ENCODE data around the gene C11orf97. TPM values are rescaled to one million over a fixed set of nuclear protein-coding genes. Genes with fewer than 3 reads are reported as not detected.

C11orf97 gene
- total and polyA plus RNA-seq, 9 of the 15 experiments (the other 6 are each of a cell fraction or from before 2014, with no cell fraction given), result not detected

GRCh38 chr11:94493281-94494125, 18.8 kb upstream of the C11orf97 start, which contains the start of the genes ANKRD49 and MRE11 (continued):
- no peak for TF ChIP-seq ZNF444 (CRISPR knock-in tag; IDR thresholded peaks at IDR 0.05)
- TF ChIP-seq CEBPZ (IDR thresholded peaks at IDR 0.05; ENCODE audit: borderline replicate concordance, low read depth, low read length), result no peak
- TF ChIP-seq MTA1 (IDR thresholded peaks at IDR 0.05; ENCODE audit: borderline replicate concordance), result no peak
- no peak for TF ChIP-seq ZNF347 (CRISPR knock-in tag; IDR thresholded peaks at IDR 0.05; ENCODE audit: low read depth)
- TF ChIP-seq ZNF217 (CRISPR knock-in tag; IDR thresholded peaks at IDR 0.05), result no peak
- 0 out of 2 replicates have a peak, but pooled peaks have one; percentile 18 for TF ChIP-seq FOXM1 (IDR thresholded peaks at IDR 0.05; ENCODE audit: low read depth)
- TF ChIP-seq FOXM1 (CRISPR knock-in tag; IDR thresholded peaks at IDR 0.05; ENCODE audit: low read depth), result peak; percentile 63; the same call in 1 of the 2 replicates
- TF ChIP-seq ZNF282 (CRISPR knock-in tag; IDR thresholded peaks at IDR 0.05), result no peak
- TF ChIP-seq JUNB (CRISPR knock-in tag; conservative IDR thresholded peaks at IDR 0.05), result no peak
- TF ChIP-seq TARDBP (IDR thresholded peaks at IDR 0.05), result no peak
- no peak for TF ChIP-seq JUN (IDR thresholded peaks at IDR 0.05; ENCODE audit: borderline replicate concordance, low read depth, low read length)
- TF ChIP-seq JUN (CRISPR knock-in tag; IDR thresholded peaks at IDR 0.05; ENCODE audit: borderline replicate concordance), result no peak; the same call in 1 of the 2 replicates
- no peak for TF ChIP-seq TFAM (CRISPR knock-in tag; conservative IDR thresholded peaks at IDR 0.05)
- TF ChIP-seq ZNF445 (CRISPR knock-in tag; IDR thresholded peaks at IDR 0.05; ENCODE audit: low read depth), result no peak
- TF ChIP-seq, protein P1, sequence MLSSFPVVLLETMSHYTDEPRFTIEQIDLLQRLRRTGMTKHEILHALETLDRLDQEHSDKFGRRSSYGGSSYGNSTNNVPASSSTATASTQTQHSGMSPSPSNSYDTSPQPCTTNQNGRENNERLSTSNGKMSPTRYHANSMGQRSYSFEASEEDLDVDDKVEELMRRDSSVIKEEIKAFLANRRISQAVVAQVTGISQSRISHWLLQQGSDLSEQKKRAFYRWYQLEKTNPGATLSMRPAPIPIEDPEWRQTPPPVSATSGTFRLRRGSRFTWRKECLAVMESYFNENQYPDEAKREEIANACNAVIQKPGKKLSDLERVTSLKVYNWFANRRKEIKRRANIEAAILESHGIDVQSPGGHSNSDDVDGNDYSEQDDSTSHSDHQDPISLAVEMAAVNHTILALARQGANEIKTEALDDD (IDR thresholded peaks at IDR 0.05), result no peak
- TF ChIP-seq GATAD2A (IDR thresholded peaks at IDR 0.05), result no peak
- no peak for TF ChIP-seq RFX1 (IDR thresholded peaks at IDR 0.05)
- no peak for TF ChIP-seq NELFE (IDR thresholded peaks at IDR 0.05; ENCODE audit: insufficient read depth, insufficient read length)
- peak; percentile 81 to 85 for TF ChIP-seq NRF1 (conservative IDR thresholded peaks at IDR 0.05 in 1 of 2, IDR thresholded peaks at IDR 0.05 in 1 of 2)
- peak; percentile 62 to 86 for TF ChIP-seq FOXK2 (conservative IDR thresholded peaks at IDR 0.05 in 1 of 2, IDR thresholded peaks at IDR 0.05 in 1 of 2; ENCODE audit: low read depth in 2 of 2)
- 0 out of 2 replicates have a peak, but pooled peaks have one; percentile 72 for TF ChIP-seq ZNF12 (CRISPR knock-in tag; IDR thresholded peaks at IDR 0.05)
- TF ChIP-seq ARHGAP35 (IDR thresholded peaks at IDR 0.05; ENCODE audit: partially characterized antibody), result no peak
- TF ChIP-seq ZNF239 (CRISPR knock-in tag; IDR thresholded peaks at IDR 0.05), result no peak
- TF ChIP-seq, protein P2, sequence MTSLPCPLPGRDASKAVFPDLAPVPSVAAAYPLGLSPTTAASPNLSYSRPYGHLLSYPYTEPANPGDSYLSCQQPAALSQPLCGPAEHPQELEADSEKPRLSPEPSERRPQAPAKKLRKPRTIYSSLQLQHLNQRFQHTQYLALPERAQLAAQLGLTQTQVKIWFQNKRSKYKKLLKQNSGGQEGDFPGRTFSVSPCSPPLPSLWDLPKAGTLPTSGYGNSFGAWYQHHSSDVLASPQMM (CRISPR knock-in tag; IDR thresholded peaks at IDR 0.05), result no peak
- TF ChIP-seq ARID1B (IDR thresholded peaks at IDR 0.05), result no peak
